ENCODE data around the gene WDPCP. TPM values are rescaled to one million over a fixed set of nuclear protein-coding genes. Genes with fewer than 3 reads are reported as not detected.

Gene WDPCP
- total and polyA plus RNA-seq, 2 of the 8 experiments (the other 6 are each of a cell fraction or from before 2014, with no cell fraction given), result 9.3 to 25.8 TPM

GRCh38 chr2:63435070-63435469 is 153.2 kb downstream of the WDPCP start:
- no peak overlapping the region for H4K5ac ChIP-seq (ENCODE audit: insufficient read length, low read depth, low read length)
- H4K91ac ChIP-seq (replicated peaks; ENCODE audit: insufficient read length, low read length), result no peak overlapping the region
- no peak overlapping the region for H2BK5ac ChIP-seq (ENCODE audit: low read depth, low read length)
- no peak overlapping the region for H3K4me2 ChIP-seq (ENCODE audit: insufficient read depth in 1 of 2, low read depth in 2 of 2, low read length in 2 of 2)
- POLR2A ChIA-PET (ENCODE audit: partially characterized antibody), result no interaction called here
- FAIRE-seq (no peak), DNase-seq (ENCODE audit: low read depth in 1 of 2, low spot score in 2 of 2) (no peak)
- H4K8ac ChIP-seq (ENCODE audit: extremely low read depth, insufficient read depth, low read length), result no peak overlapping the region
- no peaks in the 10 kb centered on the region for H3K36me3 ChIP-seq (ENCODE audit: control insufficient read depth in 2 of 4, insufficient read depth in 4 of 4, low read length in 3 of 4)
- no peak overlapping the region for H2BK20ac ChIP-seq (ENCODE audit: low read length)
- no peak overlapping the region for H3K4me3 ChIP-seq (ENCODE audit: extremely low read depth in 1 of 4, insufficient read depth in 2 of 4, low read depth in 3 of 4, low read length in 4 of 4)
- no peaks in the 10 kb centered on the region for H3K79me1 ChIP-seq (ENCODE audit: low read depth, low read length)
- H4K20me1 ChIP-seq (replicated peaks in 1 of 2; ENCODE audit: control insufficient read depth in 1 of 2, insufficient read depth in 2 of 2, low read length in 2 of 2), result no peaks in the 10 kb centered on the region
- no peak overlapping the region for H3K56ac ChIP-seq (replicated peaks; ENCODE audit: insufficient read length, low read depth, low read length)
- TF ChIP-seq SP4 (IDR thresholded peaks at IDR 0.05; ENCODE audit: low read length) (no peak), RNF2 (IDR thresholded peaks at IDR 0.05; ENCODE audit: borderline replicate concordance, low read depth, low read length, missing control alignments, poor library complexity, severe bottlenecking) (no peak), POU5F1 (IDR thresholded peaks at IDR 0.05; ENCODE audit: low read depth, low read length) (no peak), TAF1 (IDR thresholded peaks at IDR 0.05; ENCODE audit: low read depth, low read length) (no peak)
- TF ChIP-seq, protein P1, sequence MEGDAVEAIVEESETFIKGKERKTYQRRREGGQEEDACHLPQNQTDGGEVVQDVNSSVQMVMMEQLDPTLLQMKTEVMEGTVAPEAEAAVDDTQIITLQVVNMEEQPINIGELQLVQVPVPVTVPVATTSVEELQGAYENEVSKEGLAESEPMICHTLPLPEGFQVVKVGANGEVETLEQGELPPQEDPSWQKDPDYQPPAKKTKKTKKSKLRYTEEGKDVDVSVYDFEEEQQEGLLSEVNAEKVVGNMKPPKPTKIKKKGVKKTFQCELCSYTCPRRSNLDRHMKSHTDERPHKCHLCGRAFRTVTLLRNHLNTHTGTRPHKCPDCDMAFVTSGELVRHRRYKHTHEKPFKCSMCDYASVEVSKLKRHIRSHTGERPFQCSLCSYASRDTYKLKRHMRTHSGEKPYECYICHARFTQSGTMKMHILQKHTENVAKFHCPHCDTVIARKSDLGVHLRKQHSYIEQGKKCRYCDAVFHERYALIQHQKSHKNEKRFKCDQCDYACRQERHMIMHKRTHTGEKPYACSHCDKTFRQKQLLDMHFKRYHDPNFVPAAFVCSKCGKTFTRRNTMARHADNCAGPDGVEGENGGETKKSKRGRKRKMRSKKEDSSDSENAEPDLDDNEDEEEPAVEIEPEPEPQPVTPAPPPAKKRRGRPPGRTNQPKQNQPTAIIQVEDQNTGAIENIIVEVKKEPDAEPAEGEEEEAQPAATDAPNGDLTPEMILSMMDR (IDR thresholded peaks at IDR 0.05; ENCODE audit: control extremely low read depth in 1 of 3, insufficient read depth in 1 of 3, low read depth in 1 of 3, low read length in 3 of 3), result no peak
- H3K18ac ChIP-seq (ENCODE audit: extremely low read depth, low read length), result no peak overlapping the region
- H3K14ac ChIP-seq (ENCODE audit: insufficient read length), result no peak overlapping the region
- no peak overlapping the region for H3K23ac ChIP-seq (ENCODE audit: insufficient read length)
- no peak overlapping the region for H2BK120ac ChIP-seq (replicated peaks; ENCODE audit: low read depth, low read length)
- H2BK12ac ChIP-seq (ENCODE audit: low read depth, low read length), result no peak overlapping the region
- H3K4ac ChIP-seq (replicated peaks; ENCODE audit: insufficient read length, low read depth, low read length), result no peak overlapping the region
- 0 out of 4 replicates have a peak, but pooled peaks cover 0 to under 1% of the 10 kb centered on the region in 2 experiments for H3K9me3 ChIP-seq (ENCODE audit: insufficient read depth in 2 of 2, low read depth in 1 of 2, low read length in 1 of 2)
- H2BK15ac ChIP-seq (ENCODE audit: low read length), result no peak overlapping the region
- H3K4me1 ChIP-seq (replicated peaks in 1 of 4; ENCODE audit: control insufficient read depth in 3 of 4, insufficient read depth in 4 of 4, low read length in 3 of 4), result no peaks in the 10 kb centered on the region
- H2AK5ac ChIP-seq (ENCODE audit: low read depth, low read length), result no peak overlapping the region
- no peak overlapping the region for H3K9ac ChIP-seq (replicated peaks in 1 of 4; ENCODE audit: extremely low read depth in 1 of 4, low read depth in 3 of 4, low read length in 3 of 4)
- no peaks in the 10 kb centered on the region for H3K27me3 ChIP-seq (replicated peaks in 1 of 4; ENCODE audit: control insufficient read depth in 3 of 4, extremely low read depth in 1 of 4, insufficient read depth in 3 of 4, low read length in 3 of 4)
- no peak overlapping the region for H3K27ac ChIP-seq (ENCODE audit: low read depth, low read length)
- 90% methylated on average over 1 of the region's 1 CpG; no CpG with 5 or more reads in 1 of the 2 experiments for WGBS, 2 experiments (ENCODE audit: extremely low coverage in 1 of 2, insufficient coverage in 1 of 2, insufficient read length in 1 of 2, insufficient replicate concordance in 2 of 2, low coverage in 1 of 2, low lambda C conversion rate in 2 of 2, missing lambda C conversion rate in 1 of 2)
- no peaks in the 10 kb centered on the region for H3K79me2 ChIP-seq (ENCODE audit: control insufficient read depth in 1 of 2, insufficient read depth in 2 of 2, low read length in 2 of 2)
- CTCF ChIA-PET (ENCODE audit: partially characterized antibody), result interaction anchor here (1.2 kb wide), 1 partner anchor 10 kb away, joined by 3 read pairs; no protein-coding TSS in a partner anchor
- H3K23me2 ChIP-seq (ENCODE audit: low read depth, low read length), result no peaks in the 10 kb centered on the region
- no peak overlapping the region for H2AFZ ChIP-seq (ENCODE audit: low read length)
